Kidney (tissue), 14 donors: ENCODE results near the gene ADGRD1. TPM values are rescaled to one million over a fixed set of nuclear protein-coding genes. Genes with fewer than 3 reads are reported as not detected.

Source experiments
- DNase-seq, 5 donors: peaks; one replicate each; pipeline ENCODE4 v3.0.0-alpha.2; 2013 to 2020
- FAIRE-seq: peaks from 2 replicates; lab custom pipeline; 2012; peaks lifted over from hg19 to GRCh38; lab: Jason Lieb, UNC
- H3K27ac ChIP-seq, 2 donors: one replicate each; pipeline ENCODE4 v1.7.0; 2013; ENCODE audit warnings: low read depth in 2 of 2, low read length in 2 of 2, inconsistent platforms in 1 of 2
- H3K27me3 ChIP-seq: one replicate; pipeline ENCODE4 v1.7.1; 2013; ENCODE audit warnings: low read length, inconsistent platforms; ENCODE audit not compliant: control insufficient read depth, insufficient read depth
- H3K36me3 ChIP-seq, 3 donors: one replicate each; pipeline versions ENCODE4 v1.7.0 to v1.7.1; 2013; ENCODE audit warnings: low read length in 3 of 3, control low read depth in 1 of 3, inconsistent platforms in 1 of 3; ENCODE audit not compliant: insufficient read depth in 3 of 3, control insufficient read depth in 2 of 3
- H3K4me1 ChIP-seq, 3 donors: one replicate each; pipeline versions ENCODE4 v1.7.0 to v1.7.1; 2013; ENCODE audit warnings: low read length in 3 of 3, inconsistent platforms in 1 of 3, low read depth in 1 of 3; ENCODE audit not compliant: control insufficient read depth in 2 of 3, insufficient read depth in 2 of 3
- H3K4me3 ChIP-seq, 3 donors: one replicate each; pipeline versions ENCODE4 v1.7.0 to v1.8.1; 2013; ENCODE audit warnings: low read length in 3 of 3, control low read depth in 1 of 3, inconsistent platforms in 1 of 3
- H3K9ac ChIP-seq, 3 donors: one replicate each; pipeline versions ENCODE4 v1.7.0 to v1.7.1; 2013; ENCODE audit warnings: low read length in 3 of 3, control low read depth in 1 of 3, inconsistent platforms in 1 of 3
- H3K9me3 ChIP-seq, 3 donors: one replicate each; pipeline versions ENCODE4 v1.7.0 to v1.7.1; 2013; ENCODE audit warnings: low read length in 3 of 3, control low read depth in 1 of 3, inconsistent platforms in 1 of 3; ENCODE audit not compliant: control insufficient read depth in 2 of 3, insufficient read depth in 1 of 3
- CTCF ChIP-seq: IDR thresholded peaks from 3 replicates; pipeline ENCODE4 v1.5.1; 2012; ENCODE audit warnings: mild to moderate bottlenecking, moderate library complexity, borderline replicate concordance; ENCODE audit not compliant: insufficient read depth; ENCODE audit errors: extremely low read depth
- intact Hi-C: fragments of 100-400 bp; cut with DNase I; formaldehyde crosslinking; loops from one replicate; pipeline ENCODE4 v1.11.1; 2022
- polyA plus RNA-seq: library from polyadenylated mRNA; stranded (reverse); fragments of 350-450 nt; fragmentation: Illumina TruSeq; extraction: RNeasy Lipid Tissue Mini Kit (QIAGEN cat#74804); gene quantifications from one replicate; pipeline ENCODE4 v1.2.3, GENCODE V29; 2014; ENCODE audit warnings: low read depth, low replicate concordance; ENCODE audit not compliant: insufficient read depth
- total RNA-seq: library from RNA; stranded (reverse); fragmentation: NEBNext Ultra II Directional; extraction: Animal tissue kit (Norgen Biotek cat#: 25700); gene quantifications from one replicate; pipeline ENCODE4 v1.2.1, GENCODE V29; 2021
- donor health status: control.
- donor health status: control.
- donor health status: control.
- donor health status: control.
- donor health status: control.
- donor health status: DM: yes; HTN: yes; CAD: no.
- donor health status: Normal renal cell carcinoma (clear cell type).

Gene ADGRD1
- total and polyA plus RNA-seq, 2 donors from 2014 or later: 1.7 to 6.7 TPM

DNA sequence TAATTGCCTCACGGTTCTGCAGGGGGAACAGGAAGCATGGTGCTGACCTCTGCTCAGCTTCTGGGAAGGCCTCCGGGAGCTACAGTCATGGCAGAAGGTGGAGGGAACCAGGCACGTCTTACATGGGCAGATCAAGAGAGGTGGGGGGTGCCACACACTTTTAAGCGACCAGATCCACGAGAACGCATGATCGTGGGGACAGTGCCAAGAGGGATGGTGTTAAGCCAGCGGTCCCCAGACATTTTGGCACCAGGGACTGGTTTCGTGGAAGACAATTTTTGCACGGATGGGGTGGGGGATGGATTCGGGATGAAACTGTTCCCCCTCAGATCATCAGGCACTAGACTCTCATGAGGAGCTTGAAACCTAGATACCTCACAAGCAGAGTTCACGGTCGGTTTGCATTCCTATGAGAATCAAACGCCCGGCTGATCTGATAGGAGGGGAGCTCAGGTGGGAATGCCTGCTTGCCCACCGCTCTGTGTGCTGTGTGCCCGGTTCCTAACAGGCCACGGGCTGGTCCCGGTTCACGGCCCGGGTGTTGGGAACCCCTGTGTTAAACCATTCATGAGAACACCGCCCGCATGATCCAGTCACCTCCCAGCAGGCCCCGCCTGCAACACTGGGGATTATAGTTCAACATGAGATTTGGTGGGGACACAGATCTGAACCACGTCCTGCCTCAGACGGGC is 96.9 kb downstream of the ADGRD1 start:
- intact Hi-C loops: no loop called here
- no peak for TF ChIP-seq CTCF
- no peak for FAIRE-seq
- Histone ChIP-seq H3K27me3 (no peaks in the 10 kb centered on the region), H3K9ac (no peak overlapping the region), H3K4me3 (no peak overlapping the region), H3K36me3 (no peaks in the 10 kb centered on the region), H3K27ac (no peak overlapping the region), H3K9me3 (no peaks in the 10 kb centered on the region), H3K4me1 (no peaks in the 10 kb centered on the region)
- peak in 1 of 5 donors; percentile 58 for DNase-seq

GRCh38 chr12:131051155-131051473 is 97.4 kb downstream of the ADGRD1 start:
- no peaks in the 10 kb centered on the region for H3K4me1 ChIP-seq
- no peak for TF ChIP-seq CTCF
- no peak for FAIRE-seq
- no peaks in the 10 kb centered on the region for H3K9me3 ChIP-seq
- no peaks in the 10 kb centered on the region for H3K27me3 ChIP-seq
- H3K36me3 ChIP-seq: no peaks in the 10 kb centered on the region
- H3K27ac ChIP-seq: no peak overlapping the region
- no peak overlapping the region for H3K9ac ChIP-seq
- H3K4me3 ChIP-seq: no peak overlapping the region
- DNase-seq: no peak
- intact Hi-C loops: no loop called here

DNA sequence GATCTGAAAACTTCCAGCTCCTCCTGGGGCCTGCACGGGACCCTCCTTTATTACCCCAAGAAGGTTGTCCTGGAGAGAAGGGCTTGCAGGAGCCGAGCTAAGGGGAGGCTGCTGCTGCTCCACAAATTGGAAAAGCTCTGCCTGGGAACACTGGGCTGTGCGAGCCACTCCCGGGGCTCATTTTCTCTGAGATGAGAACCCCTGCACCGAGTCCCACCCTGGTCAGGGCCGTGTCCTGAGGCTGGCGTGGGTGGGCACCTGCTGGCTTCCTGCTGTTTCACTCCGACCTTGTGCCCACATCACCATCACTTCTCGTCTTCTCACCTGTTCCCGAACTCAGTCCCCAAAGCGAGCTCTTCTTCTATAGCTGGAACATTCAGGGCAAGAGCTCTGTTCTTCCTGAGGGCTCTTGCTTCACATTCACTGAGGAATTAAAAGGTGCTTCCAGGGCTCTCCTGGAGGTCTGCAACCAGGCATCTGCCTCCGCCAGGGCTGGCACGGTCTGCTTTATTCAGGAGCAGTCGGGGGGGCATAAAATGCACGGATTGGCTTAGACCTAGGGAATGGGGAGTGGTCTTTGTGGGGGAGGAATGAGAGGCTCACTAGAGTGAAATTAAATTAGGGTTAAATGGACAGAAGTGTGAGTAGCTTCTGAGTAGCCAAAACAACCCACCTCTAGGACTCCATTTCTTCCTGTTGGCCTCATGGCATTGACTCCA is 98.5 kb downstream of the ADGRD1 start:
- Histone ChIP-seq H3K27me3 (no peaks in the 10 kb centered on the region), H3K9me3 (no peaks in the 10 kb centered on the region), H3K4me1 (no peaks in the 10 kb centered on the region), H3K4me3 (no peak overlapping the region), H3K36me3 (no peaks in the 10 kb centered on the region), H3K9ac (no peak overlapping the region), H3K27ac (no peak overlapping the region)
- FAIRE-seq (no peak), DNase-seq (peak in 1 of 5 donors; percentile 58)
- intact Hi-C loops: no loop called here
- TF ChIP-seq CTCF: no peak
